22Rv1 (cell line): ENCODE data around the gene UBL5.

Experiments
- H3K27ac ChIP-seq: fragments of 450-650 bp; 2 replicates; pipeline ENCODE4 v1.5.1; 2017
- ZFX ChIP-seq: fragments of 450-650 bp; IDR thresholded peaks from 2 replicates; pipeline ENCODE4 v1.6.1; 2017; ENCODE audit warnings: antibody characterized with exemption, borderline replicate concordance
- TF ChIP-seq, protein P1 (sequence below): fragments of 450-650 bp; IDR thresholded peaks from 2 replicates; pipeline ENCODE4 v1.5.1; 2017; ENCODE audit warnings: mild to moderate bottlenecking

UBL5 gene

GRCh38 chr19:9872618-9873242 lies 45.0 kb downstream of the UBL5 start:
- no peak overlapping the region for H3K27ac ChIP-seq
- TF ChIP-seq ZFX = no peak
- TF ChIP-seq, protein P1, sequence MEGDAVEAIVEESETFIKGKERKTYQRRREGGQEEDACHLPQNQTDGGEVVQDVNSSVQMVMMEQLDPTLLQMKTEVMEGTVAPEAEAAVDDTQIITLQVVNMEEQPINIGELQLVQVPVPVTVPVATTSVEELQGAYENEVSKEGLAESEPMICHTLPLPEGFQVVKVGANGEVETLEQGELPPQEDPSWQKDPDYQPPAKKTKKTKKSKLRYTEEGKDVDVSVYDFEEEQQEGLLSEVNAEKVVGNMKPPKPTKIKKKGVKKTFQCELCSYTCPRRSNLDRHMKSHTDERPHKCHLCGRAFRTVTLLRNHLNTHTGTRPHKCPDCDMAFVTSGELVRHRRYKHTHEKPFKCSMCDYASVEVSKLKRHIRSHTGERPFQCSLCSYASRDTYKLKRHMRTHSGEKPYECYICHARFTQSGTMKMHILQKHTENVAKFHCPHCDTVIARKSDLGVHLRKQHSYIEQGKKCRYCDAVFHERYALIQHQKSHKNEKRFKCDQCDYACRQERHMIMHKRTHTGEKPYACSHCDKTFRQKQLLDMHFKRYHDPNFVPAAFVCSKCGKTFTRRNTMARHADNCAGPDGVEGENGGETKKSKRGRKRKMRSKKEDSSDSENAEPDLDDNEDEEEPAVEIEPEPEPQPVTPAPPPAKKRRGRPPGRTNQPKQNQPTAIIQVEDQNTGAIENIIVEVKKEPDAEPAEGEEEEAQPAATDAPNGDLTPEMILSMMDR = no peak

DNA sequence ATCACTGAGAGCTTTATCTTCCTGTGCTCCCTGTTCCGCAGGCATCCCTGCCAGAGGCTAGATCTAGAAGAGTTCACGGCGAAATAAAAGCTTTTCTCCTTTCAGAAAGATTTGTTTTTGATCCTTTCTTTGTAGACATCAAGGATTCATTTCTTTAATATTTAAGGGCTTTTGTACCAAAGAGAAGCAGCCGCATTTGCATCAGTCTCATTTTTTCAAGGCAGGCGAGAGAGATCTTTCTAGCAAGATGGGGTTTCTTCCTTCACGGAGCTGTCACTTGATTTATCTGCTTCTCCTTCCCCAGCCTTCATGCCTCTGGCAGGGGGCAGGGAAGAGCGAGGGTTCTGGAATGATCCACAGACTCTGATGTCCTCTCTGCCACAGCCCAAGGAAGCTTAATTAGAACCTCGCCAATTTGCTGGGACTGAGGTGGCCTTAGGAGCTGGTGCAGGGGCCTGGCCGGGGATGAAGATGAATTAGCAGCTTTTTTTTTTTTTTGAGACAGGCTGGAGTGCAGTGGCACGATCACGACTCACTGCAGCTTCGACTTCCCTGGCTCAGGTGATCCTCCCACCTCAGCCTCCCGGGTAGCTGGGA lies 47.4 kb downstream of the UBL5 start:
- H3K27ac ChIP-seq = no peak overlapping the region
- TF ChIP-seq, protein P1 = no peak
- no peak for TF ChIP-seq ZFX

DNA sequence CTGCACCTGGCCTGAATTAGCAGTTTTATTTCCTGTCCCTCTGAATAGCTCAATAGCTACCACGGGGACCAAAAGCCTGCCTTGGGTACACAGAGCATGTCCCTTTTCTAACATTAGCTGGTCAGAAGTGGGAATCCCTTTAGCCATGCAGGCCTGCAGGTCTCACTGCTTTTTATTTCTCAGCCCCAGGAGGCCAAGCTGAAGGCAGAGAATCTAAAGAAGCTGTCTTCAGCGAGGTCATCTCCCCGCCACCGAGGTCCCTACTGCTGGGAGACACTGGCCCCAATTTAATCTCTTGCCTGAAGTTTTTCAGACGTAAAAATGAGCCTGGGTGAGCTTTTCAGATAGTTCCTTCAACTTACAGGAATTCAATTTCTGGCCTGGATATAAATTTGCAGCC lies 48.1 kb downstream of the UBL5 start:
- no peak for TF ChIP-seq ZFX
- TF ChIP-seq, protein P1 = no peak
- H3K27ac ChIP-seq = no peak overlapping the region

DNA sequence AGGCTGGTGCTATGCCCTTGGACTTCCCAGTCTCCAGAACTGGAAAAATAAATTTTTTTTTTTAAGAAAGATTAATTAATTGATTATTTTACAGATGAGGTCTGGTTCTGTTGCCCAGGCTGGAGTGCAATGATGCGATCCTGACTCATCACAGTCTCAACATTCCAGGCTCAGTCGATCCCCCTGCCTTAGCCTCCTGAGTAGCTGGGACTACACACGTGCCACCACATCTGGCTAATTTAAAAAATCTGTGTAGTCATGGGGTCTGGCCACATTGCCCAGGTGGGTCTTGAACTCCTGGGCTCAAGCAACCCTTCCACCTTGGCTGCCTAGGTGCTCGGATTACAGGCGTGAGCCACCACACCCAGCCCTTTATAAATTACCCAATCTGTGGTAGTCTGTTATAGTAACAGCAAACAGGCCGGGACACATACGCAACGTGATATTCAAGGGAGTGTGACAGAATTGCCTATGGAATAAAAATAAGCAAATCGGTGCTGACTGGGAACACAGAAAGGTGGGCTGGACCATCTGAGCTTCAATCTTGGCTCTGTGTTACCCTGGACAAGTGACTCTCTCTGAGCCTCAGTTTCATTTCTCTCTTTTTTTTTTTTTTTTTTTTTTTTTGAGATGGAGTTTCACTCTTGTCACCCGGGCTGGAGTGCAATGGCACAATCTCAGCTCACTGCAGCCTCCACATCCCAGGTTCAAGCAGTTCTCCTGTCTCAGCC lies 50.2 kb downstream of the UBL5 start:
- no peak for TF ChIP-seq ZFX
- TF ChIP-seq, protein P1 = no peak
- no peak overlapping the region for H3K27ac ChIP-seq

DNA sequence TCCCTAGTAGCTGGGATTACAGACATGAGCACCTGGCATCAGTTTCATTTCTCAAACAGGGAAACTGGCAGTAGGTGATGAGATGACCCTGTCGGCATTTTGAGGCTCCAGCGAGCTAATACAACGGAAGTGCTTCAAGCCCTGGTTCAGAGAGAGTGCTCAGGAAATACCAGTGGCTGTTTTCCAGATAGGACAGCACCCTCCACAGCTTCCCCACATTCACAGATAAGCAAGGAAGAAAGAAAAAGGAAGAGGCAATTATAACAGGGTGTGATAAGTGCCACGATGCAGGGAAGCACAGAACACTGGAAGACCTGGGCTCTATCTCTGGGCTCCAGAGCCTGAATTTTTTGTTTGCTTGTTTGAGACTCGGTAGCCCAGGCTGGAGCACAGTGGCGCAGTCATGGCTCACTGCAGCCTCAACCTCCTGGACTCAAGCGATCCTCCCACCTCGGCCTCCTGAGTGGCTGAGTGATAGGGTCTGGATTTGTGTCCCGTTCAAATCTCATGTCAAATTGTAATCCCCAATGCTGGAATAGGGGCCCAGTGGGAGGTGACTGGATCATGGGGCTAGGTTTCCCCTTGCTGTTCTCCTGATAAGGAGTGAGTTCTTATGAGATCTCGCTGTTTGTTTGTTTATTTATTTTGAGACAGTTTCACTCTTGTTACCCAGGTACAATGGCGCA lies 50.9 kb downstream of the UBL5 start:
- TF ChIP-seq, protein P1 = no peak
- no peak for TF ChIP-seq ZFX

More for the DNA sequence above, 50.9 kb downstream of the UBL5 start:
- H3K27ac ChIP-seq = no peak overlapping the region
